Keratinocyte (primary cell): Measurements from ENCODE around the gene MCM3AP. TPM values are rescaled to one million over a fixed set of nuclear protein-coding genes. Genes with fewer than 3 reads are reported as not detected.

Source experiments
- DNase-seq: peaks from one replicate; pipeline ENCODE4 v3.0.0-alpha.2; 2011; ENCODE audit warnings: low read depth, missing footprints, low spot score
- FAIRE-seq: peaks from 2 replicates; lab custom pipeline; 2011; peaks lifted over from hg19 to GRCh38; lab: Jason Lieb, UNC
- H2AFZ ChIP-seq: 2 replicates; pipeline ENCODE4 v1.6.0; 2012; ENCODE audit warnings: low read length, control low read depth, inconsistent platforms; ENCODE audit not compliant: control insufficient read depth
- H3K27ac ChIP-seq: 2 replicates; pipeline ENCODE4 v1.5.1; 2011; ENCODE audit warnings: low read length; ENCODE audit not compliant: control insufficient read depth, insufficient read depth
- H3K27me3 ChIP-seq: 3 replicates; pipeline ENCODE4 v1.6.0; 2011; ENCODE audit warnings: low read length; ENCODE audit not compliant: control insufficient read depth, insufficient read depth; ENCODE audit errors: extremely low read depth
- H3K36me3 ChIP-seq, 2 experiments: 2 replicates in 1 of 2; 3 replicates in 1 of 2; pipeline ENCODE4 v1.5.1; 2011; ENCODE audit warnings: low read length in 2 of 2, mild to moderate bottlenecking in 1 of 2; ENCODE audit not compliant: control insufficient read depth in 2 of 2, insufficient read depth in 2 of 2; ENCODE audit errors: extremely low read depth in 1 of 2
- H3K4me1 ChIP-seq: 3 replicates; pipeline ENCODE4 v1.5.1; 2011; ENCODE audit warnings: low read length; ENCODE audit not compliant: control insufficient read depth, insufficient read depth; ENCODE audit errors: extremely low read depth
- H3K4me2 ChIP-seq: 3 replicates; pipeline ENCODE4 v1.6.0; 2011; ENCODE audit warnings: low read depth, low read length; ENCODE audit not compliant: control insufficient read depth, insufficient read depth; ENCODE audit errors: extremely low read depth
- H3K4me3 ChIP-seq, 3 experiments: fragments of 200-600 bp in 1 of 3; sonication (generic) in 1 of 3; 2 replicates in 2 of 3; 3 replicates in 1 of 3; pipeline ENCODE4 v1.5.1; 2011 to 2016; ENCODE audit warnings: low read length in 3 of 3, mild to moderate bottlenecking in 3 of 3, control low read depth in 2 of 3, inconsistent platforms in 1 of 3, low read depth in 1 of 3, mixed read lengths in 1 of 3, mixed run types in 1 of 3, moderate library complexity in 1 of 3; ENCODE audit not compliant: control insufficient read depth in 2 of 3, insufficient read depth in 2 of 3; ENCODE audit errors: extremely low read depth in 1 of 3
- H3K79me2 ChIP-seq: 2 replicates; pipeline ENCODE4 v1.6.0; 2012; ENCODE audit warnings: low read length; ENCODE audit not compliant: control insufficient read depth, insufficient read depth
- H3K9ac ChIP-seq: 3 replicates; pipeline ENCODE4 v1.6.0; 2011; ENCODE audit warnings: low read length; ENCODE audit not compliant: control insufficient read depth, insufficient read depth; ENCODE audit errors: extremely low read depth
- H3K9me1 ChIP-seq: 3 replicates; pipeline ENCODE4 v1.6.0; 2011; ENCODE audit warnings: low read length; ENCODE audit not compliant: control insufficient read depth, insufficient read depth; ENCODE audit errors: extremely low read depth
- H3K9me3 ChIP-seq: 2 replicates; pipeline ENCODE4 v1.5.1; 2012; ENCODE audit warnings: low read depth, low read length; ENCODE audit not compliant: control insufficient read depth
- H4K20me1 ChIP-seq: 3 replicates; pipeline ENCODE4 v1.6.0; 2011; ENCODE audit warnings: low read length; ENCODE audit not compliant: control insufficient read depth, insufficient read depth; ENCODE audit errors: extremely low read depth
- CTCF ChIP-seq, 3 experiments: IDR thresholded peaks in 1 of 3; conservative IDR thresholded peaks in 1 of 3; optimal IDR thresholded peaks in 1 of 3; 2 replicates in 2 of 3; 3 replicates in 1 of 3; pipeline versions ENCODE3 to v1.5.1; 2011; ENCODE audit warnings: low read length in 3 of 3, mild to moderate bottlenecking in 3 of 3, moderate library complexity in 2 of 3, control low read depth in 1 of 3, inconsistent platforms in 1 of 3; ENCODE audit not compliant: insufficient read depth in 2 of 3; ENCODE audit errors: extremely low read depth in 1 of 3
- EZH2 ChIP-seq: IDR thresholded peaks from one replicate; pipeline ENCODE4 v1.6.1; 2012; ENCODE audit warnings: inconsistent platforms, mild to moderate bottlenecking, low read length, moderate library complexity
- dilution Hi-C: fragments of 300-500 bp; cut with MboI; formaldehyde crosslinking; loops from one replicate; pipeline ENCODE4 v1.7.0; 2020; ENCODE audit warnings: low sequenced_read_pairs; ENCODE audit not compliant: extremely low pct_ligation_motif_present
- polyA plus RNA-seq, 5 experiments: library from polyadenylated mRNA; depleted of rRNA in 3 of 5; stranded (reverse) in 3 of 5; stranded (forward) in 1 of 5; unstranded in 1 of 5; fragments of >200 nt; gene quantifications; 1 replicate in 1 of 5; 2 replicates in 3 of 5; 3 replicates in 1 of 5; pipeline versions ENCODE4 v1.2.1 to v1.2.3, GENCODE V29; 2011 to 2012; ENCODE audit warnings: missing spikeins in 2 of 5, low read depth in 1 of 5, low replicate concordance in 1 of 5

The MCM3AP gene
- polyA plus RNA-seq, 1 donor (not counting 4 experiments of a cell fraction or from before 2014, with no cell fraction given): 34.3 TPM

DNA sequence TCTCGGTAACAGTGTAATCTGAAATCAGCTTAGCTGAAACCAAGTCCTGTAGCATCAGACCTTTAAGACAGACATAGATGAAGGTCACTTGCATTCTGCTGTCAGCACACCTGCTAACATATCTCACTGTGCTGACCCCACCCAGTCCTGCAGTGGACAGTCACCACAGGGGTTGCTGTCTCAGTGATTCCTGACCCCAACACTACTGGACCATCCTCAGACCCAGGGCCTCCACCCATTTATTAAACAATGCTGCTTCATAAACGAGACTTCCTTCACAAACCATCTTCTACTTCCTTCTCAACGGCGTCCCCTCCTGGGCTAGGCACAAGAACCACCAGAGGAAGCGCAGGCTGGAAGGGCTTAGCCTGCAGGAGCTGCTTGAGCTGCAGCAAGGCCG lies 39.1 kb downstream of the MCM3AP start:
- H3K9ac ChIP-seq: no peak overlapping the region
- peaks cover 35 to 51% of the 10 kb centered on the region in 2 experiments for H3K36me3 ChIP-seq
- dilution Hi-C loops: no loop called here
- no peak for FAIRE-seq
- no peak overlapping the region for H3K27ac ChIP-seq
- H2AFZ ChIP-seq: no peak overlapping the region
- H3K4me1 ChIP-seq: no peaks in the 10 kb centered on the region
- no peaks in the 10 kb centered on the region for H3K9me3 ChIP-seq
- TF ChIP-seq EZH2: no peak
- no peak for TF ChIP-seq CTCF (optimal IDR thresholded peaks at IDR 0.05 in 1 of 3, IDR thresholded peaks at IDR 0.05 in 1 of 3, conservative IDR thresholded peaks at IDR 0.05 in 1 of 3; ENCODE audit: extremely low read depth in 1 of 3, insufficient read depth in 2 of 3, low read length in 3 of 3)
- no peaks in the 10 kb centered on the region for H3K27me3 ChIP-seq
- H3K79me2 ChIP-seq: no peaks in the 10 kb centered on the region
- no peak for DNase-seq
- no peaks in the 10 kb centered on the region for H4K20me1 ChIP-seq
- H3K4me2 ChIP-seq: no peak overlapping the region
- H3K9me1 ChIP-seq: no peaks in the 10 kb centered on the region
- H3K4me3 ChIP-seq: no peak overlapping the region

- Histone ChIP-seq H3K36me3 (peaks cover 34 to 44% of the 10 kb centered on the region in 2 experiments), H3K4me2 (no peak overlapping the region), H2AFZ (no peak overlapping the region), H4K20me1 (no peaks in the 10 kb centered on the region), H3K9ac (no peak overlapping the region), H3K9me3 (no peaks in the 10 kb centered on the region), H3K4me1 (no peaks in the 10 kb centered on the region), H3K79me2 (no peaks in the 10 kb centered on the region), H3K27me3 (no peaks in the 10 kb centered on the region), H3K4me3 (no peak overlapping the region), H3K27ac (no peak overlapping the region), H3K9me1 (no peaks in the 10 kb centered on the region)
- dilution Hi-C loops: no loop called here
- no peak for TF ChIP-seq EZH2
- no peak for TF ChIP-seq CTCF (optimal IDR thresholded peaks at IDR 0.05 in 1 of 3, IDR thresholded peaks at IDR 0.05 in 1 of 3, conservative IDR thresholded peaks at IDR 0.05 in 1 of 3; ENCODE audit: extremely low read depth in 1 of 3, insufficient read depth in 2 of 3, low read length in 3 of 3)
- FAIRE-seq (no peak), DNase-seq (no peak)
Measured at GRCh38 chr21:46245213-46245915, 40.0 kb downstream of the MCM3AP start.
